Upper lobe of left lung (tissue), 6 donors: Measurements from ENCODE around the gene PAPOLA. TPM values are rescaled to one million over a fixed set of nuclear protein-coding genes. Genes with fewer than 3 reads are reported as not detected.

Source experiments
- ATAC-seq, 2 donors: fragments of 200-7000 bp; cut with Tn5 transposase; one replicate each; pipeline ENCODE4 v1.9.1; 2022; ENCODE audit warnings: mild to moderate bottlenecking in 2 of 2, moderate library complexity in 2 of 2; ENCODE audit not compliant: low FRiP score in 2 of 2
- DNase-seq, 2 donors: peaks; one replicate each; pipeline ENCODE4 v3.0.0-alpha.2; 2019 to 2020
- H3K27ac ChIP-seq, 4 donors: fragments of 200-600 bp; sonication (generic); one replicate each; pipeline ENCODE4 v1.5.1; 2016 to 2019
- H3K27me3 ChIP-seq, 4 donors: fragments of 200-600 bp; sonication (generic); one replicate each; pipeline ENCODE4 v1.5.1; 2017 to 2019
- H3K36me3 ChIP-seq, 4 donors: fragments of 200-600 bp; sonication (generic); one replicate each; pipeline ENCODE4 v1.5.1; 2016 to 2019
- H3K4me1 ChIP-seq, 4 donors: fragments of 200-600 bp; sonication (generic); one replicate each; pipeline ENCODE4 v1.5.1; 2018 to 2019
- H3K4me3 ChIP-seq, 4 donors: fragments of 200-600 bp; sonication (generic); one replicate each; pipeline ENCODE4 v1.5.1; 2017 to 2019; ENCODE audit warnings: mild to moderate bottlenecking in 2 of 4, moderate library complexity in 1 of 4
- H3K9me3 ChIP-seq, 4 donors: fragments of 200-600 bp; sonication (generic); one replicate each; pipeline ENCODE4 v1.5.1; 2018 to 2019
- CTCF ChIP-seq, 6 experiments: fragments of 450-650 bp in 4 of 6; fragments of 200-600 bp in 2 of 6; sonication (generic) in 2 of 6; IDR thresholded peaks; one replicate each; pipeline ENCODE4 v1.5.1; 2016 to 2019; ENCODE audit warnings: antibody characterized with exemption in 6 of 6
- EP300 ChIP-seq, 4 donors: sonication (generic); formaldehyde crosslinking; IDR thresholded peaks; one replicate each; pipeline ENCODE4 v1.5.1; 2017; ENCODE audit warnings: antibody characterized with exemption in 4 of 4, control low read depth in 2 of 4
- POLR2A ChIP-seq, 4 donors: fragments of 450-650 bp; IDR thresholded peaks; one replicate each; pipeline ENCODE4 v1.5.1; 2016 to 2017; ENCODE audit warnings: antibody characterized with exemption in 4 of 4, mild to moderate bottlenecking in 2 of 4
- POLR2AphosphoS5 ChIP-seq, 2 donors: sonication (generic); formaldehyde crosslinking; IDR thresholded peaks; one replicate each; pipeline ENCODE4 v1.5.1; 2017; ENCODE audit warnings: antibody characterized with exemption in 2 of 2
- WGBS, 2 donors: methylation state at CpG; one replicate each; pipeline ENCODE4 v1.1.5; 2017 to 2018; 5-methylcytosine and 5-hydroxymethylcytosine counted together
- total RNA-seq, 6 donors: library from RNA; depleted of rRNA in 4 of 6; stranded (reverse); fragments of >200 nt in 4 of 6; gene quantifications; one replicate each; pipeline versions ENCODE4 v1.1.0 to v1.2.1, GENCODE V29; 2016 to 2021
- donor health status: DM: no; HTN: no; CAD: no; lungs with moderate emphysema.
- donor health status: DM: no; HTN: yes; CAD: no; lungs with severe emphysema.

PAPOLA gene
- total RNA-seq, 6 donors from 2014 or later = 109 to 210 (median 137) TPM

GRCh38 chr14:96590190-96590864, 88.1 kb downstream of the PAPOLA start:
- WGBS, 2 donors = 74 to 82% methylated on average over 9 of the region's 9 CpGs

DNA sequence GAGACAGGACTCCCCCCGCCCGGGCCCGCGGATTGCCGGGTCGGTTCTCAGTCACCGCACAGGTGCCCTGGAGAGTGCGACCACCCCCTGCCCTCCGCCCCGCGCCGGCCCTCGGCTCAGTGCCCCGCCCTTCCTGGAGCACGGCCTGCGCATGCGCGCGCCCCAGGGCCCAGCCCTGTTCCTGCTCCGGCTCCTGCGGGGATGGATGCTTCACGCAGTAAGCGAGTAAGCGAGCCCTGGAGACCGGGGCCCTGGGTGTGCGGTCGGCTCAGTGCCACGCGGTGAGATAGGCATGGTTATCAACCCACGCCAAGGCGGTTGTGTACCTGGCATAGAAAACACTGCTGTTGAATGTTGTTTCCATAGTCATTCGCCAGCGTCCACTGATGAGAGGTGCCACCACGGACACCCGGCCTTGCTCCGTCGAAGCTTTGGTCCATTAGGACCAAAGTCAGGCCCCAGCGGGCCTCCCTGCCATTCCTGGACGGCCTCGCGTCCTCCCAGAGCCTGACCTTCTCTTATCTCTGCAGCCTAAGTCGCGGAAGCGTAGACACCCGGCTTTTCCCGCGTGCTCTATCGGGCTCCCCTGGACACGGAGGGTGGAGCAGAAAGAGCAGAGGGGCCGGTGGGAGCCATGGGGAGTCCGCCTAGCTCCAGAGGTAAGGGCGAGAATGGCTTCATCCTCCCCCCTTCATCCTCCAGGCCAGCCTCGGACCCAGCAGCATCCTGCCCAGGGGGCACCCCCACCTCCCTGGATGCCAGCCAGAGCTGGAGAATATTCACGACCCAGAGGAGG, 90.6 kb downstream of the PAPOLA start:
- Histone ChIP-seq H3K9me3 (no peaks in the 10 kb centered on the region), H3K4me1 (peaks cover 8 to 16% (median 11%) of the 10 kb centered on the region in 4 donors), H3K27me3 (peaks cover 0 to 13% (median 6%) of the 10 kb centered on the region in 4 donors), H3K27ac (no peak overlapping the region), H3K4me3 (peak overlapping the region in 3 of 4 donors; percentile 27 to 48 (median 32)), H3K36me3 (no peaks in the 10 kb centered on the region)
- ATAC-seq (peak; percentile 43 to 68), DNase-seq (peak; percentile 28 to 91)
- no peak for TF ChIP-seq EP300 (IDR thresholded peaks at IDR 0.05)
- no peak for TF ChIP-seq POLR2AphosphoS5 (IDR thresholded peaks at IDR 0.05)
- TF ChIP-seq CTCF (IDR thresholded peaks at IDR 0.05) = no peak
- TF ChIP-seq POLR2A (IDR thresholded peaks at IDR 0.05) = no peak
- WGBS, 2 donors = 11 to 14% methylated on average over 16 to 33 of the region's 54 CpGs

More at GRCh38 chr14:96590190-96590864, 88.1 kb downstream of the PAPOLA start:
- ATAC-seq = no peak
- Histone ChIP-seq H3K4me3 (no peak overlapping the region), H3K9me3 (no peaks in the 10 kb centered on the region), H3K27ac (no peak overlapping the region), H3K27me3 (peaks cover 0 to 13% (median 6%) of the 10 kb centered on the region in 4 donors), H3K36me3 (no peaks in the 10 kb centered on the region), H3K4me1 (peaks cover 8 to 16% (median 11%) of the 10 kb centered on the region in 4 donors)
- DNase-seq = peak in 1 of 2 donors; percentile 2
- TF ChIP-seq CTCF (IDR thresholded peaks at IDR 0.05) = no peak
- TF ChIP-seq EP300 (IDR thresholded peaks at IDR 0.05) = no peak
- no peak for TF ChIP-seq POLR2A (IDR thresholded peaks at IDR 0.05)
- no peak for TF ChIP-seq POLR2AphosphoS5 (IDR thresholded peaks at IDR 0.05)

DNA sequence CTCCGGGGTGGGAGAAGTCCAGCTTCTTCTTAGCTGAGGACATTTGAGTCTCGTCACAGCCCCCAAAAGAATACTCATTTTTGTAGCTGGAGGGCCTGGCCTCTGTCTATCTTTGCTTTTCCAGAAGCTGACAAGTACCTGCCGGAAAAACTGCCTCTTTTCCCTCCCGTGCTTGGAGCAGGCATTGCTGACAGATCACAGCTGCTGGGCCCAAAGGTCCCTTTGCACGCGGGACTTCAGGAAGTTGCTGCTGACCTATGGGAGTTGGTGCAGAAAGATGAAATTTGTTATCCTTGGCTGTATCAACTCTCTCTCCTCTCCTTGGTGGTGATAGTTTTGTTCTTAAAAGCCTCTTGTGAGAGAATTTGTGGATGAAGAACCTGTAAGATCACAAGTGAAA, 92.8 kb downstream of the PAPOLA start:
- ATAC-seq = no peak
- Histone ChIP-seq H3K27ac (no peak overlapping the region), H3K36me3 (no peaks in the 10 kb centered on the region), H3K27me3 (peaks cover 0 to 13% (median 6%) of the 10 kb centered on the region in 4 donors), H3K4me1 (peaks cover 8 to 12% (median 9%) of the 10 kb centered on the region in 4 donors), H3K4me3 (no peak overlapping the region), H3K9me3 (no peaks in the 10 kb centered on the region)
- 62 to 65% methylated on average over 6 of the region's 6 CpGs for WGBS, 2 donors
- TF ChIP-seq POLR2AphosphoS5 (IDR thresholded peaks at IDR 0.05) (no peak), CTCF (IDR thresholded peaks at IDR 0.05) (no peak), EP300 (IDR thresholded peaks at IDR 0.05) (no peak), POLR2A (IDR thresholded peaks at IDR 0.05) (no peak)
- DNase-seq = no peak

GRCh38 chr14:96597680-96598079, 95.5 kb downstream of the PAPOLA start:
- WGBS, 2 donors = 84 to 96% methylated on average over 4 to 5 of the region's 5 CpGs

More at GRCh38 chr14:96597680-96598079, 95.5 kb downstream of the PAPOLA start:
- Histone ChIP-seq H3K36me3 (no peaks in the 10 kb centered on the region), H3K4me1 (peaks cover 3 to 6% (median 4%) of the 10 kb centered on the region in 4 donors), H3K27ac (no peak overlapping the region), H3K9me3 (no peaks in the 10 kb centered on the region), H3K4me3 (no peak overlapping the region), H3K27me3 (peaks cover 0 to 9% (median 4%) of the 10 kb centered on the region in 4 donors)
- ATAC-seq (no peak), DNase-seq (no peak)
- TF ChIP-seq CTCF (IDR thresholded peaks at IDR 0.05) (no peak), POLR2AphosphoS5 (IDR thresholded peaks at IDR 0.05) (no peak), POLR2A (IDR thresholded peaks at IDR 0.05) (no peak), EP300 (IDR thresholded peaks at IDR 0.05) (no peak)
